ENCODE data around the gene PUM1.

PUM1 gene

GRCh38 chr1:30927448-30927847 lies 138.1 kb downstream of the PUM1 start:
- FAIRE-seq = no peak
- no peak for DNase-seq (ENCODE audit: insufficient read length, low spot score)
- TF ChIP-seq CTCF (IDR thresholded peaks at IDR 0.05; ENCODE audit: insufficient read depth, missing control alignments) = no peak

GRCh38 chr1:30923597-30923996 lies 141.9 kb downstream of the PUM1 start:
- TF ChIP-seq CTCF (IDR thresholded peaks at IDR 0.05; ENCODE audit: insufficient read depth, missing control alignments) = no peak
- FAIRE-seq = no peak

GRCh38 chr1:30920827-30921226 lies 144.7 kb downstream of the PUM1 start:
- FAIRE-seq = no peak
- no peak for DNase-seq (ENCODE audit: insufficient read length, low spot score)
- no peak for TF ChIP-seq CTCF (IDR thresholded peaks at IDR 0.05; ENCODE audit: insufficient read depth, missing control alignments)

More at GRCh38 chr1:30923597-30923996, 141.9 kb downstream of the PUM1 start:
- no peak for DNase-seq (ENCODE audit: insufficient read length, low spot score)

GRCh38 chr1:30919025-30919881 lies 146.3 kb downstream of the PUM1 start:
- no peak for FAIRE-seq
- no peak for DNase-seq (ENCODE audit: insufficient read length, low spot score)
- no peak for TF ChIP-seq CTCF (IDR thresholded peaks at IDR 0.05; ENCODE audit: insufficient read depth, missing control alignments)

- TF ChIP-seq CTCF (IDR thresholded peaks at IDR 0.05; ENCODE audit: insufficient read depth, missing control alignments) = no peak
- DNase-seq (ENCODE audit: insufficient read length, low spot score) (no peak), FAIRE-seq (no peak)
Measured at GRCh38 chr1:30916296-30916695, 149.2 kb downstream of the PUM1 start.

GRCh38 chr1:30915491-30916230 lies 149.9 kb downstream of the PUM1 start:
- no peak for TF ChIP-seq CTCF (IDR thresholded peaks at IDR 0.05; ENCODE audit: insufficient read depth, missing control alignments)
- DNase-seq (ENCODE audit: insufficient read length, low spot score) = no peak
- FAIRE-seq = no peak

- FAIRE-seq = no peak
- TF ChIP-seq CTCF (IDR thresholded peaks at IDR 0.05; ENCODE audit: insufficient read depth, missing control alignments) = no peak
- DNase-seq (ENCODE audit: insufficient read length, low spot score) = no peak
Measured at GRCh38 chr1:30914931-30915330, 150.6 kb downstream of the PUM1 start.

Data from D721Med (cell line).